Measurements from ENCODE around the gene TBC1D3I.
"Not testable (repeated sequence)": the region's sequence is repeated elsewhere in the genome, so short reads cannot be mapped to it uniquely, and the experiment has no call there.

TBC1D3I gene

GRCh38 chr17:36264470-36264869 is at the start of gene TBC1D3I:
TSS of gene TBC1D3I (minus strand) at chr17:36264570. CDS start at chr17:36262985, 1,585 bp downstream.
- H3K27ac ChIP-seq; DNase-seq (ENCODE audit: low read depth, low spot score): not testable (repeated sequence)

GRCh38 chr17:36295161-36295560 is 30.8 kb upstream of the TBC1D3I start:
- DNase-seq (ENCODE audit: low read depth, low spot score); H3K27ac ChIP-seq: not testable (repeated sequence)

- DNase-seq (ENCODE audit: low read depth, low spot score); H3K27ac ChIP-seq: not testable (repeated sequence)
These were observed 25.7 kb upstream of the TBC1D3I start for GRCh38 chr17:36289965-36290612.

GRCh38 chr17:36284219-36284618 is 19.8 kb upstream of the TBC1D3I start:
- H3K27ac ChIP-seq; DNase-seq (ENCODE audit: low read depth, low spot score): not testable (repeated sequence)

GRCh38 chr17:36283256-36283655 is 18.9 kb upstream of the TBC1D3I start:
- not testable (repeated sequence) for DNase-seq (ENCODE audit: low read depth, low spot score); H3K27ac ChIP-seq

GRCh38 chr17:36242046-36242445 is 22.3 kb downstream of the TBC1D3I start:
- DNase-seq (ENCODE audit: low read depth, low spot score); H3K27ac ChIP-seq: not testable (repeated sequence)

- not testable (repeated sequence) for DNase-seq (ENCODE audit: low read depth, low spot score)
These were observed 34.7 kb downstream of the TBC1D3I start for GRCh38 chr17:36229644-36230043.

GRCh38 chr17:36222967-36223366 is 41.4 kb downstream of the TBC1D3I start:
- H3K27ac ChIP-seq; DNase-seq (ENCODE audit: low read depth, low spot score): not testable (repeated sequence)

More at GRCh38 chr17:36229644-36230043, 34.7 kb downstream of the TBC1D3I start:
- H3K27ac ChIP-seq, result not testable (repeated sequence)

GRCh38 chr17:36221581-36222100 is 42.7 kb downstream of the TBC1D3I start:
- DNase-seq (ENCODE audit: low read depth, low spot score); H3K27ac ChIP-seq: not testable (repeated sequence)

GRCh38 chr17:36220737-36221580 is 43.4 kb downstream of the TBC1D3I start:
- DNase-seq (ENCODE audit: low read depth, low spot score), result not testable (repeated sequence)

GRCh38 chr17:36219556-36219955 is 44.8 kb downstream of the TBC1D3I start:
- not testable (repeated sequence) for DNase-seq (ENCODE audit: low read depth, low spot score); H3K27ac ChIP-seq

More at GRCh38 chr17:36220737-36221580, 43.4 kb downstream of the TBC1D3I start:
- not testable (repeated sequence) for H3K27ac ChIP-seq

GRCh38 chr17:36215406-36216308 is 48.7 kb downstream of the TBC1D3I start:
- DNase-seq (ENCODE audit: low read depth, low spot score); H3K27ac ChIP-seq: not testable (repeated sequence)

GRCh38 chr17:36214918-36215317 is 49.5 kb downstream of the TBC1D3I start:
- no peak overlapping the region for H3K27ac ChIP-seq
- DNase-seq (ENCODE audit: low read depth, low spot score), result no peak

- no peak overlapping the region for H3K27ac ChIP-seq
- DNase-seq (ENCODE audit: low read depth, low spot score), result no peak
These were observed 50.7 kb downstream of the TBC1D3I start for GRCh38 chr17:36213695-36214094.

- no peak for DNase-seq (ENCODE audit: low read depth, low spot score)
These were observed 51.4 kb downstream of the TBC1D3I start for GRCh38 chr17:36212966-36213365.

GRCh38 chr17:36212272-36212605 is 52.1 kb downstream of the TBC1D3I start:
- DNase-seq (ENCODE audit: low read depth, low spot score), result no peak
- H3K27ac ChIP-seq, result no peak overlapping the region

More at GRCh38 chr17:36212966-36213365, 51.4 kb downstream of the TBC1D3I start:
- H3K27ac ChIP-seq, result no peak overlapping the region

- DNase-seq (ENCODE audit: low read depth, low spot score); H3K27ac ChIP-seq: not testable (repeated sequence)
These were observed 52.7 kb downstream of the TBC1D3I start for GRCh38 chr17:36211484-36212271.

GRCh38 chr17:36210439-36211211 is 53.7 kb downstream of the TBC1D3I start, which contains the start of gene CCL4L2:
TSS of gene CCL4L2 (plus strand) at chr17:36211063.
- not testable (repeated sequence) for H3K27ac ChIP-seq; DNase-seq (ENCODE audit: low read depth, low spot score)
